ENCODE measurements around the gene LCE6A.

DNA sequence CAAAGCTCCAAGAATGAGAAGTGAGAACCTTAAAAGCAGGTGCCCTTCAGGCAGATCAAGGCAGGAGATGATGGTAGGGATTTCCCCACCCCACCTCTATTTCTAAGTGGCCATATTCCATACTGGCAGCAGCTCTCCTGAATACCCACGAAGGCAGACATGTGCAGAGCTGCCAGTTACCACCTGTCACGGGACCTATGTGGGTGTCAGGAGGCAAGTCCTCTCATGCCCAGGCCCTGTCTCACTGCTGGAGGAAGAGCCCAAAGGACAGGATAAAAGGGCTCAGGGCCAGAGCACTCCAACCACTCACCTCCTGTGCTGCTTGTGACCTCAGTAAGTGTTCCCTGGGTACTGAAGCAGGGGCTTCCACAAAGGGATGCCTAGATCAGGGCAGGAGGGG lies 31.6 kb upstream of the LCE6A start:
- TF ChIP-seq, protein P1, sequence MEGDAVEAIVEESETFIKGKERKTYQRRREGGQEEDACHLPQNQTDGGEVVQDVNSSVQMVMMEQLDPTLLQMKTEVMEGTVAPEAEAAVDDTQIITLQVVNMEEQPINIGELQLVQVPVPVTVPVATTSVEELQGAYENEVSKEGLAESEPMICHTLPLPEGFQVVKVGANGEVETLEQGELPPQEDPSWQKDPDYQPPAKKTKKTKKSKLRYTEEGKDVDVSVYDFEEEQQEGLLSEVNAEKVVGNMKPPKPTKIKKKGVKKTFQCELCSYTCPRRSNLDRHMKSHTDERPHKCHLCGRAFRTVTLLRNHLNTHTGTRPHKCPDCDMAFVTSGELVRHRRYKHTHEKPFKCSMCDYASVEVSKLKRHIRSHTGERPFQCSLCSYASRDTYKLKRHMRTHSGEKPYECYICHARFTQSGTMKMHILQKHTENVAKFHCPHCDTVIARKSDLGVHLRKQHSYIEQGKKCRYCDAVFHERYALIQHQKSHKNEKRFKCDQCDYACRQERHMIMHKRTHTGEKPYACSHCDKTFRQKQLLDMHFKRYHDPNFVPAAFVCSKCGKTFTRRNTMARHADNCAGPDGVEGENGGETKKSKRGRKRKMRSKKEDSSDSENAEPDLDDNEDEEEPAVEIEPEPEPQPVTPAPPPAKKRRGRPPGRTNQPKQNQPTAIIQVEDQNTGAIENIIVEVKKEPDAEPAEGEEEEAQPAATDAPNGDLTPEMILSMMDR (IDR thresholded peaks at IDR 0.05), result no peak
- no peak for TF ChIP-seq POLR2A (IDR thresholded peaks at IDR 0.05)
